ENCODE results near the gene RIPK4. TPM values are rescaled to one million over a fixed set of nuclear protein-coding genes. Genes with fewer than 3 reads are reported as not detected.

RIPK4 gene
- total RNA-seq, 1 experiment from 2014 or later, result 20.1 TPM

DNA sequence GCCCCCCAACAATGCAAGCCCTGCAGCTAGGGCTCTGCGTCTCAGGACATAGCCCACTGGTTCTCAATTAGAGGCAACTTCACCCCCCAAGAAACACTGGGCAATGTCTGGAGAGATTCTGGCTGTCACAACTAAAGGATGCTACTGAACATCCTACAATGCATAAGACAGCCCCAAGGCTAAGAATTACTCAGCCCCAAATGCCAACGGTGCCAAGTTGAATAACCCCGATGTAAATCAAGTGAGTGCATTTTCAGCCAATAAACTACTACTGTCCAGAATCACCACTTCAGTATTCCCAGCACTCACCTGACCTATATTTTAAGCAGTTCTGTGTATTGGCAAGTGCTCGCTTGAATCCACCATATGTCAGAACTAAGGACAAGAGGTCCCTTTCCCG is 6.9 kb downstream of the RIPK4 start:
- TF ChIP-seq, protein P1, sequence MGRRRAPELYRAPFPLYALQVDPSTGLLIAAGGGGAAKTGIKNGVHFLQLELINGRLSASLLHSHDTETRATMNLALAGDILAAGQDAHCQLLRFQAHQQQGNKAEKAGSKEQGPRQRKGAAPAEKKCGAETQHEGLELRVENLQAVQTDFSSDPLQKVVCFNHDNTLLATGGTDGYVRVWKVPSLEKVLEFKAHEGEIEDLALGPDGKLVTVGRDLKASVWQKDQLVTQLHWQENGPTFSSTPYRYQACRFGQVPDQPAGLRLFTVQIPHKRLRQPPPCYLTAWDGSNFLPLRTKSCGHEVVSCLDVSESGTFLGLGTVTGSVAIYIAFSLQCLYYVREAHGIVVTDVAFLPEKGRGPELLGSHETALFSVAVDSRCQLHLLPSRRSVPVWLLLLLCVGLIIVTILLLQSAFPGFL (CRISPR knock-in tag; IDR thresholded peaks at IDR 0.05; ENCODE audit: borderline replicate concordance), result no peak
- TF ChIP-seq ETV6 (CRISPR knock-in tag; IDR thresholded peaks at IDR 0.05), result no peak
- TF ChIP-seq, protein P2, sequence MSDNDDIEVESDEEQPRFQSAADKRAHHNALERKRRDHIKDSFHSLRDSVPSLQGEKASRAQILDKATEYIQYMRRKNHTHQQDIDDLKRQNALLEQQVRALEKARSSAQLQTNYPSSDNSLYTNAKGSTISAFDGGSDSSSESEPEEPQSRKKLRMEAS (CRISPR knock-in tag; IDR thresholded peaks at IDR 0.05), result no peak
- TF ChIP-seq, protein P3, sequence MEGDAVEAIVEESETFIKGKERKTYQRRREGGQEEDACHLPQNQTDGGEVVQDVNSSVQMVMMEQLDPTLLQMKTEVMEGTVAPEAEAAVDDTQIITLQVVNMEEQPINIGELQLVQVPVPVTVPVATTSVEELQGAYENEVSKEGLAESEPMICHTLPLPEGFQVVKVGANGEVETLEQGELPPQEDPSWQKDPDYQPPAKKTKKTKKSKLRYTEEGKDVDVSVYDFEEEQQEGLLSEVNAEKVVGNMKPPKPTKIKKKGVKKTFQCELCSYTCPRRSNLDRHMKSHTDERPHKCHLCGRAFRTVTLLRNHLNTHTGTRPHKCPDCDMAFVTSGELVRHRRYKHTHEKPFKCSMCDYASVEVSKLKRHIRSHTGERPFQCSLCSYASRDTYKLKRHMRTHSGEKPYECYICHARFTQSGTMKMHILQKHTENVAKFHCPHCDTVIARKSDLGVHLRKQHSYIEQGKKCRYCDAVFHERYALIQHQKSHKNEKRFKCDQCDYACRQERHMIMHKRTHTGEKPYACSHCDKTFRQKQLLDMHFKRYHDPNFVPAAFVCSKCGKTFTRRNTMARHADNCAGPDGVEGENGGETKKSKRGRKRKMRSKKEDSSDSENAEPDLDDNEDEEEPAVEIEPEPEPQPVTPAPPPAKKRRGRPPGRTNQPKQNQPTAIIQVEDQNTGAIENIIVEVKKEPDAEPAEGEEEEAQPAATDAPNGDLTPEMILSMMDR (IDR thresholded peaks at IDR 0.05), result no peak
- TF ChIP-seq NFYB (CRISPR knock-in tag; conservative IDR thresholded peaks at IDR 0.05; ENCODE audit: low read depth), result no peak
- no peak for TF ChIP-seq GABPB1 (CRISPR knock-in tag; IDR thresholded peaks at IDR 0.05)
- TF ChIP-seq, protein P4, sequence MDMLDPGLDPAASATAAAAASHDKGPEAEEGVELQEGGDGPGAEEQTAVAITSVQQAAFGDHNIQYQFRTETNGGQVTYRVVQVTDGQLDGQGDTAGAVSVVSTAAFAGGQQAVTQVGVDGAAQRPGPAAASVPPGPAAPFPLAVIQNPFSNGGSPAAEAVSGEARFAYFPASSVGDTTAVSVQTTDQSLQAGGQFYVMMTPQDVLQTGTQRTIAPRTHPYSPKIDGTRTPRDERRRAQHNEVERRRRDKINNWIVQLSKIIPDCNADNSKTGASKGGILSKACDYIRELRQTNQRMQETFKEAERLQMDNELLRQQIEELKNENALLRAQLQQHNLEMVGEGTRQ (CRISPR knock-in tag; IDR thresholded peaks at IDR 0.05), result no peak
- DNase-seq (ENCODE audit: low spot score), result no peak
- Mint-ChIP-seq H3K36me3 (peaks cover 23% of the 10 kb centered on the region), H3K27me3 (ENCODE audit: low read depth) (peaks cover 44% of the 10 kb centered on the region), H3K4me1 (peaks cover 83% of the 10 kb centered on the region), H3K9me3 (no peaks in the 10 kb centered on the region), H3K4me3 (peak overlapping the region; percentile 82), H3K27ac (0 out of 2 replicates have a peak overlapping the region, but pooled peaks have one; percentile 35)
- POLR2A ChIA-PET, result no interaction called here
- CTCF ChIA-PET, result interaction anchor here (1.9 to 14.5 kb wide), 3 partner anchors 9 to 148 kb away, joined by 5 to 207 read pairs (median 28); no protein-coding TSS in a partner anchor
- no peak for ATAC-seq

DNA sequence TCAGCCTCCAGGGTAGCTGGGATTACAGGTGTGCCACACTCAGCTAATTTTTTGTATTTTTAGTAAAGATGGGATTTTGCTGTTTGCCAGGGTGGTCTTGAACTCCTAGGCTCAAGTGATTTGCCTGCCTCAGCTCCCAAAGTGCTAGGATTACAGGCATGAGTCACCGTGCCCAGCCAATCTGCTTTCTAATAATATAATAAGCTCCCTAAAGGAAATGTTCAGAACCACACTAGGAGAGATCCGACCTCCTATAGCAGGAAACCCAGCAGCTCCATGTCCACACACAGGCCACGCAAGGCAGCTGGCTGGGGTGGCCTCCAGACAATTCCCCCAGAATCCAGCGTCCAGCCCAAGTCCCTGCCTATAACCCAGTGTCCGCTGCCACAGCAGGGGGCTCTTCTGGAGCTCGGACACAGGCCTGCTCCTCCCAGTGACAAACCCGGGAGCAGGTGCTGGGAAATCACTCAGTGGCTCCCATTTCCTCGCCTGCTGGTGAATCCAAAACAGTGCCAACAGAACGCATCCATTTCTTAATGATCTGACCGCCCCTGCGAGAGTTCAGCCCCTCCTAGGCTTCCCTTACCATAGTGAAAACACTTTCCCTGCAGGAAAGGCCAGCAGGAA is 7.5 kb downstream of the RIPK4 start:
- Mint-ChIP-seq H3K27ac (peak overlapping the region; percentile 19; the same call in 1 of the 2 replicates), H3K36me3 (peaks cover 23% of the 10 kb centered on the region), H3K4me1 (peaks cover 81% of the 10 kb centered on the region), H3K27me3 (ENCODE audit: low read depth) (peaks cover 38% of the 10 kb centered on the region), H3K4me3 (no peak overlapping the region), H3K9me3 (no peaks in the 10 kb centered on the region)
- no peak for ATAC-seq
- ChIA-PET CTCF (interaction anchor here (1.9 to 14.5 kb wide), 2 partner anchors 9 to 148 kb away, joined by 5 to 207 read pairs; no protein-coding TSS in a partner anchor), POLR2A (no interaction called here)
- DNase-seq (ENCODE audit: low spot score), result no peak
- TF ChIP-seq FOXK1 (CRISPR knock-in tag; IDR thresholded peaks at IDR 0.05), result no peak
- TF ChIP-seq TP53 (CRISPR knock-in tag; IDR thresholded peaks at IDR 0.05), result no peak
- no peak for TF ChIP-seq ZNF317 (CRISPR knock-in tag; IDR thresholded peaks at IDR 0.05; ENCODE audit: borderline replicate concordance, low read depth)
- TF ChIP-seq, protein P5, sequence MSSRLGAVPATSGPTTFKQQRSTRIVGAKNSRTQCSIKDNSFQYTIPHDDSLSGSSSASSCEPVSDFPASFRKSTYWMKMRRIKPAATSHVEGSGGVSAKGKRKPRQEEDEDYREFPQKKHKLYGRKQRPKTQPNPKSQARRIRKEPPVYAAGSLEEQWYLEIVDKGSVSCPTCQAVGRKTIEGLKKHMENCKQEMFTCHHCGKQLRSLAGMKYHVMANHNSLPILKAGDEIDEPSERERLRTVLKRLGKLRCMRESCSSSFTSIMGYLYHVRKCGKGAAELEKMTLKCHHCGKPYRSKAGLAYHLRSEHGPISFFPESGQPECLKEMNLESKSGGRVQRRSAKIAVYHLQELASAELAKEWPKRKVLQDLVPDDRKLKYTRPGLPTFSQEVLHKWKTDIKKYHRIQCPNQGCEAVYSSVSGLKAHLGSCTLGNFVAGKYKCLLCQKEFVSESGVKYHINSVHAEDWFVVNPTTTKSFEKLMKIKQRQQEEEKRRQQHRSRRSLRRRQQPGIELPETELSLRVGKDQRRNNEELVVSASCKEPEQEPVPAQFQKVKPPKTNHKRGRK (CRISPR knock-in tag; IDR thresholded peaks at IDR 0.05; ENCODE audit: borderline replicate concordance), result no peak
- TF ChIP-seq RORB (CRISPR knock-in tag; IDR thresholded peaks at IDR 0.05), result no peak
- no peak for TF ChIP-seq PRRX2 (CRISPR knock-in tag; IDR thresholded peaks at IDR 0.05)

DNA sequence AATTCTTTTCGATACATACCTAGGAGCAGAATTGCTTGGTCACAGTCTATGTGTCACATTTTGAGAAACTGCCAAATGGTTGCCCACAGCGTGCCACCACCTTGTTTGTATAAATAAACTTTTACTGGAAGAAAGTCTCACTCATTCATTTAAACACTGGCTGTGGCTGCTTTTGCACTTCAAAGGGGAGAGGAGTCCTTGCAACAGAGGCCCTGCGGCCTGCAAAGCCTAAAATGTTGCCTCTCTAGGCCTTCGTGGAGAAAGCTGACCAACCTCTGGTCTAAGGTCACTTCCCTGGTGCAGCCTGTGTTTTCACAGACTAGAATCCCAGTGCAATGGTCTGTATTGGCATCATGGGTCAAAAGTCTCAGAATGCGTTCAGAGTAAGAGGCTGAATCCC is 8.3 kb downstream of the RIPK4 start:
- Mint-ChIP-seq H3K4me3 (no peak overlapping the region), H3K27ac (no peak overlapping the region), H3K27me3 (ENCODE audit: low read depth) (peaks cover 30% of the 10 kb centered on the region), H3K4me1 (peaks cover 83% of the 10 kb centered on the region), H3K36me3 (peaks cover 23% of the 10 kb centered on the region), H3K9me3 (no peaks in the 10 kb centered on the region)
- POLR2A ChIA-PET, result no interaction called here
- CTCF ChIA-PET, result interaction anchor here (1.9 to 14.5 kb wide), 2 partner anchors 10 to 147 kb away, joined by 5 to 207 read pairs; no protein-coding TSS in a partner anchor
- ATAC-seq (no peak), DNase-seq (ENCODE audit: low spot score) (no peak)
- TF ChIP-seq, protein P6, sequence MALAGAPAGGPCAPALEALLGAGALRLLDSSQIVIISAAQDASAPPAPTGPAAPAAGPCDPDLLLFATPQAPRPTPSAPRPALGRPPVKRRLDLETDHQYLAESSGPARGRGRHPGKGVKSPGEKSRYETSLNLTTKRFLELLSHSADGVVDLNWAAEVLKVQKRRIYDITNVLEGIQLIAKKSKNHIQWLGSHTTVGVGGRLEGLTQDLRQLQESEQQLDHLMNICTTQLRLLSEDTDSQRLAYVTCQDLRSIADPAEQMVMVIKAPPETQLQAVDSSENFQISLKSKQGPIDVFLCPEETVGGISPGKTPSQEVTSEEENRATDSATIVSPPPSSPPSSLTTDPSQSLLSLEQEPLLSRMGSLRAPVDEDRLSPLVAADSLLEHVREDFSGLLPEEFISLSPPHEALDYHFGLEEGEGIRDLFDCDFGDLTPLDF (CRISPR knock-in tag; IDR thresholded peaks at IDR 0.05), result no peak
- TF ChIP-seq CREB1 (CRISPR knock-in tag; IDR thresholded peaks at IDR 0.05) (no peak), SMAD4 (CRISPR knock-in tag; IDR thresholded peaks at IDR 0.05) (no peak), CREM (CRISPR knock-in tag; IDR thresholded peaks at IDR 0.05) (no peak), FOXP1 (CRISPR knock-in tag; IDR thresholded peaks at IDR 0.05; ENCODE audit: borderline replicate concordance) (no peak), ZNF423 (CRISPR knock-in tag; IDR thresholded peaks at IDR 0.05) (no peak), ATF1 (CRISPR knock-in tag; IDR thresholded peaks at IDR 0.05) (no peak), ZNF138 (CRISPR knock-in tag; conservative IDR thresholded peaks at IDR 0.05) (no peak)
- TF ChIP-seq, protein P3 (IDR thresholded peaks at IDR 0.05), result no peak
- TF ChIP-seq, protein P7, sequence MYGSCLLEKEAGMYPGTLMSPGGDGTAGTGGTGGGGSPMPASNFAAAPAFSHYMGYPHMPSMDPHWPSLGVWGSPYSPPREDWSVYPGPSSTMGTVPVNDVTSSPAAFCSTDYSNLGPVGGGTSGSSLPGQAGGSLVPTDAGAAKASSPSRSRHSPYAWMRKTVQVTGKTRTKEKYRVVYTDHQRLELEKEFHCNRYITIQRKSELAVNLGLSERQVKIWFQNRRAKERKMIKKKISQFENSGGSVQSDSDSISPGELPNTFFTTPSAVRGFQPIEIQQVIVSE (CRISPR knock-in tag; IDR thresholded peaks at IDR 0.05; ENCODE audit: borderline replicate concordance), result no peak
